Fibroblast of villous mesenchyme (primary cell): ENCODE data around the gene ZNF555. TPM values are rescaled to one million over a fixed set of nuclear protein-coding genes. Genes with fewer than 3 reads are reported as not detected.

Source experiments
- DNase-seq: peaks from one replicate; pipeline ENCODE4 v3.0.0-alpha.2; 2010; ENCODE audit warnings: low read depth
- H3K4me3 ChIP-seq: 2 replicates; pipeline ENCODE4 v1.5.1; 2011; ENCODE audit warnings: low read depth, mild to moderate bottlenecking, low read length
- CTCF ChIP-seq: IDR thresholded peaks from 2 replicates; pipeline ENCODE4 v1.5.1; 2012; ENCODE audit warnings: low read depth, mild to moderate bottlenecking, low read length; ENCODE audit not compliant: insufficient read depth
- total RNA-seq: library from RNA; depleted of rRNA; stranded (reverse); fragments of >200 nt; gene quantifications from 2 replicates; pipeline ENCODE4 v1.2.3, GENCODE V29; 2012

The ZNF555 gene
- total RNA-seq, 1 donor = 6.0 TPM

- DNase-seq = no peak
- TF ChIP-seq CTCF = no peak
- H3K4me3 ChIP-seq = no peak overlapping the region
Measured at GRCh38 chr19:2808129-2808941, 32.9 kb upstream of the ZNF555 start.

- no peak for DNase-seq
- no peak for TF ChIP-seq CTCF
- H3K4me3 ChIP-seq = no peak overlapping the region
Measured at GRCh38 chr19:2809387-2810140, 31.7 kb upstream of the ZNF555 start.

GRCh38 chr19:2810141-2811091 lies 30.9 kb upstream of the ZNF555 start:
- H3K4me3 ChIP-seq = no peak overlapping the region
- DNase-seq = no peak
- TF ChIP-seq CTCF = no peak

- no peak for TF ChIP-seq CTCF
- DNase-seq = no peak
- no peak overlapping the region for H3K4me3 ChIP-seq
Measured at GRCh38 chr19:2811221-2811722, 30.0 kb upstream of the ZNF555 start.

GRCh38 chr19:2811735-2812413 lies 29.4 kb upstream of the ZNF555 start:
- TF ChIP-seq CTCF = no peak
- no peak for DNase-seq
- no peak overlapping the region for H3K4me3 ChIP-seq
